ENCODE measurements around the gene SLC25A23.

Gene SLC25A23

GRCh38 chr19:6472713-6473112 lies 13.1 kb upstream of the SLC25A23 start:
- H3K9me3 ChIP-seq (replicated peaks; ENCODE audit: insufficient read depth, low read length), result no peaks in the 10 kb centered on the region
- H3K36me3 ChIP-seq (replicated peaks; ENCODE audit: insufficient read depth, low read length), result no peaks in the 10 kb centered on the region
- no peaks in the 10 kb centered on the region for H3K79me2 ChIP-seq (ENCODE audit: low read length)
- H3K4me3 ChIP-seq (ENCODE audit: low read length), result no peak overlapping the region
- no peaks in the 10 kb centered on the region for H3F3A ChIP-seq (ENCODE audit: insufficient read depth, low read length)
- no peak for DNase-seq
- H3K27ac ChIP-seq (ENCODE audit: low read length), result no peak overlapping the region
- TF ChIP-seq CTCF (IDR thresholded peaks at IDR 0.05; ENCODE audit: low read length) (no peak), EZH2phosphoT487 (IDR thresholded peaks at IDR 0.05; ENCODE audit: low read length) (no peak), EZH2 (optimal IDR thresholded peaks at IDR 0.05; ENCODE audit: low read depth, low read length) (no peak)
- no peaks in the 10 kb centered on the region for H3K27me3 ChIP-seq (replicated peaks; ENCODE audit: insufficient read depth, low read length)
- H4K20me1 ChIP-seq (ENCODE audit: insufficient read depth, low read length), result no peaks in the 10 kb centered on the region
- no peaks in the 10 kb centered on the region for H3K9me2 ChIP-seq (replicated peaks; ENCODE audit: insufficient read depth, low read length)
- H3K4me2 ChIP-seq (ENCODE audit: low read depth, low read length), result no peak overlapping the region
- no peaks in the 10 kb centered on the region for H3K4me1 ChIP-seq (ENCODE audit: low read length)
- H2AFZ ChIP-seq (ENCODE audit: low read length), result no peak overlapping the region
- no peak overlapping the region for H3K9ac ChIP-seq (ENCODE audit: low read length)

- no peak for DNase-seq
- Histone ChIP-seq H3K36me3 (replicated peaks; ENCODE audit: insufficient read depth, low read length) (no peaks in the 10 kb centered on the region), H3K9me3 (replicated peaks; ENCODE audit: insufficient read depth, low read length) (no peaks in the 10 kb centered on the region), H4K20me1 (ENCODE audit: insufficient read depth, low read length) (no peaks in the 10 kb centered on the region), H3K27ac (ENCODE audit: low read length) (no peak overlapping the region), H3K27me3 (replicated peaks; ENCODE audit: insufficient read depth, low read length) (no peaks in the 10 kb centered on the region), H2AFZ (ENCODE audit: low read length) (no peak overlapping the region), H3K79me2 (ENCODE audit: low read length) (no peaks in the 10 kb centered on the region), H3K4me3 (ENCODE audit: low read length) (no peak overlapping the region), H3F3A (ENCODE audit: insufficient read depth, low read length) (no peaks in the 10 kb centered on the region), H3K9me2 (replicated peaks; ENCODE audit: insufficient read depth, low read length) (no peaks in the 10 kb centered on the region), H3K9ac (ENCODE audit: low read length) (no peak overlapping the region), H3K4me1 (ENCODE audit: low read length) (no peaks in the 10 kb centered on the region), H3K4me2 (ENCODE audit: low read depth, low read length) (no peak overlapping the region)
- TF ChIP-seq EZH2 (optimal IDR thresholded peaks at IDR 0.05; ENCODE audit: low read depth, low read length) (no peak), EZH2phosphoT487 (IDR thresholded peaks at IDR 0.05; ENCODE audit: low read length) (no peak), CTCF (IDR thresholded peaks at IDR 0.05; ENCODE audit: low read length) (no peak)
Observed at GRCh38 chr19:6471076-6471475, 11.5 kb upstream of the SLC25A23 start.

GRCh38 chr19:6470173-6470572 lies 10.6 kb upstream of the SLC25A23 start:
- H3K4me1 ChIP-seq (ENCODE audit: low read length), result no peaks in the 10 kb centered on the region
- no peaks in the 10 kb centered on the region for H3K36me3 ChIP-seq (replicated peaks; ENCODE audit: insufficient read depth, low read length)
- no peaks in the 10 kb centered on the region for H3K27me3 ChIP-seq (replicated peaks; ENCODE audit: insufficient read depth, low read length)
- no peaks in the 10 kb centered on the region for H3F3A ChIP-seq (ENCODE audit: insufficient read depth, low read length)
- no peaks in the 10 kb centered on the region for H4K20me1 ChIP-seq (ENCODE audit: insufficient read depth, low read length)
- no peaks in the 10 kb centered on the region for H3K9me2 ChIP-seq (replicated peaks; ENCODE audit: insufficient read depth, low read length)
- H3K9me3 ChIP-seq (replicated peaks; ENCODE audit: insufficient read depth, low read length), result no peaks in the 10 kb centered on the region
- TF ChIP-seq EZH2phosphoT487 (IDR thresholded peaks at IDR 0.05; ENCODE audit: low read length) (no peak), CTCF (IDR thresholded peaks at IDR 0.05; ENCODE audit: low read length) (no peak), EZH2 (optimal IDR thresholded peaks at IDR 0.05; ENCODE audit: low read depth, low read length) (no peak)
- H3K27ac ChIP-seq (ENCODE audit: low read length), result no peak overlapping the region
- H3K9ac ChIP-seq (ENCODE audit: low read length), result no peak overlapping the region
- no peaks in the 10 kb centered on the region for H3K79me2 ChIP-seq (ENCODE audit: low read length)
- H3K4me3 ChIP-seq (ENCODE audit: low read length), result no peak overlapping the region
- no peak overlapping the region for H3K4me2 ChIP-seq (ENCODE audit: low read depth, low read length)
- DNase-seq, result no peak
- no peak overlapping the region for H2AFZ ChIP-seq (ENCODE audit: low read length)
